Measurements from ENCODE around the gene ADD2.

ADD2 gene

DNA sequence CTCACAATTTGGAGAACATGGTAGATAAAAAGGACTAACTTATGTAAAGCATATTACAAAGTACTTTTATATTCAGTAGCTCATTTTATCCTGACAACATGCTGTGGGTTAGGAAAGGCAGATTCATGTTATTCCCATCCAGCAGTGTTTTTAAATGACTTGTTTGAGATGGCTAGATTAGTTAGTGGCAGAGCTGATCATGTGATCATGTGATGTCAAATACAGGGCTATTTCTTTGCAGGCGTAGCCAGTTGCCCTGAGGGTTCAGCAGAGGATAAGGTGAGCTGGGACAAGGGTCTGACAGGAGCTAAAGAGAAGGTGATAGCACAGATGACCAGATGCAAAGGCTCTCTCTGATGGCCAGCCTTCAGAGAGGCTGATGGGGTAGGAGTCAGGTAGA is 97.8 kb downstream of the ADD2 start:
- DNase-seq = no peak

DNA sequence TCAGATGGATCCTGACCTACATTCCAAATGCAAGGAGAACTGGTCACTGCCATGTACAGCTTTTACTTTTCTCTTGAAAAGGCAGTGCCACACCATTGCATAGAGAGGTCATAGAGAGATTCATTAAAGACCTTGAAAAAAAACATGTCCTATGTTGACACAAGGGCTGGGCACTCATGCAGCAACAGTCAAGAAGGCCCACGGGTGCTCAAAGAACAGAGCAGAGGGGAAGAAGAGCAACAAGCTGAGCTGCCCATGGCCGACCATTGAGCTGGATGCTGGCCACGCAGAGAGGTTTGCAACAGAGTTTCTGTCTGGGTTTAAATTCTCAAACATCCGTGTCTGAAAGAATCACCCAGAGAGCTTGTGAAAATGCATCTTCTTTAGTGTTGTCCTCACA is 99.1 kb downstream of the ADD2 start:
- no peak for DNase-seq

DNA sequence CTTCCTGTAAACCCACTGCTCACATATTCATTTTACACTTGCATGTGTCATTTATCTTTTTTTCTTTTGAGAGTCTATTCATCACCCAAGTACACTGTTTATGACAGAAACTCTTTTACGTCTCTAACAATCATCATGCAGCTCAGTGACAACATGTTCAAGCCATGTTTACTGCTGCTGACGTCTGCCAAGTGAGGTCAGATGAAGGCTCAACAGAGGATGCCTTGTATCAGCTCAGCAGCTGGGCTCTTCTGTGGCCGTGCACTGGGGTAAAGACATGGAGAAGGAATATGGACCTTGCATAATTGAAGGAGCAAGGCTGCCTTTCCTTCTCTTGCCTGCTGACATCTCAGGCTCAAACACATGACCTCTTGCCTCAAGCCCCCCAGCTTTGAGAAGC is 99.6 kb downstream of the ADD2 start:
- DNase-seq = no peak

DNA sequence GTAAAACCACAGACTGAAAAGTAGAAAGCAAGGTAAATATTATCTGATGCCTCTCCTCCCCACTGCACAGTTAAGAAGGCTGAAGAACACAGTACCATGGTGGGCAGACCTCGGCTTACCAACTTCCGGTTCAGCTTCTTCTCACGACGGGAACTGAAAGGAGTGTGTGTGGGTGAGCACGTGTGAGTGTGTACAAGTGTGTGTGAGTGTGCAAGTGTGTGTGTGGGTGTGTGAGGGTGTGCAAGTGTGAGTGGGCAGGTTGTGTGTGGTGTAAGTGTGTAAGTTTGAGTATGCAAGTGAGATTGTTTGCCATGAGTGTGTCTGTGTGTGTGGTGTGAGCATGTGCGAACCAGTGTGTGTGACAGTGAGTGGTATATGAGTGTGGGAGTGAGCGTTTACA is 103.5 kb downstream of the ADD2 start:
- DNase-seq = peak; percentile 9

DNA sequence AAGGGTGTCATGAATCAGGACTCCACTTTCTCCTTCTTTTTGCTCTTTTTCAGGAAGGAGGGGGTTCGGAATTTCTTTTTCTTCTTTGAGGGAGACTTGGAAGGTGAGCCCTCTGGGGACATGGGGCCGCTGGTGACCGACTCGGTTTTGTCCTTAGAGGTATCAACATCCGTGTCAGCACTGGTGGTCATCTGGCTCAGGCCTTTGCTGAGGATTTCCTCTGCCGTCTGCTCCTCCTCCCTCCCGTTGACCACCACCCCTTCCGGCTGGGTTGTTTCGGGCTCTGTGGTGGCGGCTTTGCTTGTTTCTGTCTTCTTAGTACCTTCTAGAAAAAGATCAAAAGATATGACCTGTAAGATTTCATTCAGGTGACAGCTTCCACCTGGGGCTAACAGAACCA is 104.6 kb downstream of the ADD2 start:
- DNase-seq = no peak

DNA sequence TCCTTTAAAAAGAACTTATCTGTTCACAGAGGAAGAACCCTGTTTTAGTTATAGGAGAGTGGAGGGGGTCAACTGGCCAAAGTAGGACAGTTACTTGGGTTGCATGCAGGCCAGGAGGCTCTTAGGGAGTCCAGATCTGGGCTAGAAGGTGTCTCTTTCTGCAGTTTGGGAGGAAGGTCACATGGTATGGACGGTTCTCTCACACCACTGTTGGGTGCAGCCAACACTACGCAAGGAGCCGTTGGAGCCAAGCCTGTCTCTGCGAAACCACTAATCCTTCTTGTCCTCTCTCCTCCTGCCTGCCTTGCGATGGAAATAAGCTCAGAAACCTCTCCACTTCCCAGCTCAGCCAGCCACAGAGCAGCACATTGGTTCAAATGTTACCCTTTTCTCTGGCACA is 108.4 kb downstream of the ADD2 start:
- DNase-seq = no peak

DNA sequence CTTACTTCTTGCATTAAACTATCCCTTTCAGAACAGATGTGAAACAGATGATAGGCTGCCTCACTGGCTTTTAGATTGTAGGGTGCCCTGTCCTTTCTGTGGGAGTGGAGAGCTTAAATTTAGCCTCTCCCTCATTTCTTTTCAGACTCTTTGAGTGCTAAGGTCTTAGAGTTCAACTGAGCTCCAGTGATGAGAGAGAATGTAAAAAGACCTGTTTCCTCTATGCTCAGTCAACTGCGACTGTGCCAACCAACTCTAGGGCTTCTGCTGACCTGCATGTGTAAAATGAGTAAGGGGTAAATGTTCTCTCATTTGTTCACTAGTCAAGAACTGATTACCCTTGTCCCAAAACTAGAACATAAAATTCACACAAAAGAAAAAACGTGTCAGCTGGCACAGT is 109.5 kb downstream of the ADD2 start:
- no peak for DNase-seq

DNA sequence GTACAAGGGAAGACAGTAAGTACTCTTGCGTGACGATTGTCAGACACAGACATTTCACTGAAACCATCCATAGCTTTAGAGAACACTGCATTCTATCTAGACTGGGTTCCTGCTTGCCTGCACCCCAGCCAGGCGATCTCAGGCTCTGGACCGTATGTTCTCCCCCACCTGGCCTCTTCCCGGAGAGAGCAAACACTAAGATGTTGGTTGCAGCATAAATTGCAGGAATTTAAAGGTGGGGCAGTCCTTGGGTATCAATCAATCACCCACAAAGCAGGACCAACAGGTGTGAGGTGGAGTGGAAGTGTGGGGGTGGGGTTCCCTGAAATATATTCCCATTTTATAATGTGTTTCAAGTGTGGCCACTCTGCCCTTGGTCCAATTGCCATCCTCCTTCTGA is 110.8 kb downstream of the ADD2 start:
- DNase-seq = no peak

DNA sequence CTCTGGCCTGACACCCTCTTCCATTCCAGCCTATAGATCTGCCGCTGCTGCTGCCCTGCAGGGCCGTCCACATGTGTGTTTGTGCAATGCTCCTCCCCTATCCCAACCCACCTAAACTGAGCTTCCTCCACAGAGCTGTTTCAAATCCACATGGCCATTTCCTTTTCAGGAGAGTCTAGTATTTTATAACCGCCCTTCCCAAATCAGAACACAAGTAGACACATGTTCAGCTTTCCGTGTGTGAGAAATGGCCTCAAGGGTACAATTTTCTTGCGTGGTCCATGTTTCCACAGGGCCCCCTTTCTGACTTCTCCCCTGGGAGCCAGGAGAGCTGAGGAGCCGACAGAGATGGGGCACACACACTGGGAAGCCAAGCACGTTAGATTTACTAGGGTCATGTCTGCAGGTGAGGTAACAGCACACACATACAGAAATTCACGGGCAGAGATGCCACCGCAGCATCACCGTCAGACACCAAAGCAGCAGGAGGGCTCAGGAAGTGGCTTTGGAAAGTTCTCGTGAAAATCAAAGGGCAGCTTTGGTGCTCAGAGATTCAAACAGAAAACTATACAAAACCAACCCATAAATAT is 111.5 kb downstream of the ADD2 start:
- peak; percentile 33 for DNase-seq

DNA sequence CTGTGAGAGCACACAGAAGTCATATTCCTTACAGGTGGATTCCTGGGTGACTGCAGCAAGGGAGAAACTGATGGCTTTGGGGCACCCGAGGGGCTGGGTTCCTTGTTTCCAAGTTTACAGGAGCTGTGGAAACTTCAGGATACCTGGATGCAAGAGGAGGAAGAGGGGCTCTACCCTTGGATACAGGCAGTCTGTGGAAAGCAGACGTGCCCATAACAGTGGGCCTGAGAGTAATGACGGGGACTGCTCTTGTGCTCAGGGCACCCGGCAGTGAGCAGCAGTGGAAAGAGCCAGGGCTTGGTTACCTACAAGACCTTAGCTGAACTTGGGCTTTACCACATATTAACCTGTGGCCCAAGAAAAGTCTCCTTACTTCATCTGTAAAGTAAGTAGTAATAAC is 112.2 kb downstream of the ADD2 start:
- DNase-seq = no peak

DNA sequence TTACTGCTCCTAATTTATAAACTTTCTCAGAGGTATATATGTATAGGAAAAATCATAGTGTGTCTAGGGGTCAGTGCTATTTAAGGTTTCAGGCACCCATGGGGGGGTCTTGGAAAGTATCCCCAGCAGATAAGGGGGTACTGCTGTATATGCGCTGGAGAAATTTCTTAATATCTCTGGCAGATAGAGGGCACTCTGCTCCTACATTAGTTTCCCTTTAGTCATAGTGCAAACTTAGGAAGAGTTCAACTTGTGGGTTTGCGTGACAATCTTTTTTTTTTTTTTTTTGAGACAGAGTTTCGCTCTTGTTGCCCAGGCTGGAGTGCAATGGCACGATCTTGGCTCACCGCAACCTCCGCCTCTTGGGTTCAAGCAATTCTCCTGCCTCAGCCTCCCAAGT is 112.8 kb downstream of the ADD2 start:
- peak; percentile 26 for DNase-seq

DNA sequence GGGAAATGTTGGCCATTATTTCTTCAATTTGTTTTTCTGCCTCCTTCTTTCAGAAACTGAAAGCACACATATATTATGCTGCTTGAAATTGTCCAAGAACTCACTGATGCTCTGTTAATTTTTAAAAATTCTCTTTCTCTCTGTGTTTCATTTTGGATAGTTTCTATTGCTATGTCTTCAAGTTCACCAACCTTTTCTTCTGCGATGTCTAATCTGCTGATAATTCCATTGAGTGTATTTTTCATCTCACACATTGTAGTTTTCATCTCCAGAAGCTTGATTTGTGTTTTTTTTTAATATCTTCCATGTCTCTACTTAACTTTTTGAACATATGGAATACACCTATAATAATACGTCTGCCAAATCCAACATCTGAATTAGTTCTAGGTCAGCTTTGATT is 116.3 kb downstream of the ADD2 start:
- DNase-seq = no peak

DNA sequence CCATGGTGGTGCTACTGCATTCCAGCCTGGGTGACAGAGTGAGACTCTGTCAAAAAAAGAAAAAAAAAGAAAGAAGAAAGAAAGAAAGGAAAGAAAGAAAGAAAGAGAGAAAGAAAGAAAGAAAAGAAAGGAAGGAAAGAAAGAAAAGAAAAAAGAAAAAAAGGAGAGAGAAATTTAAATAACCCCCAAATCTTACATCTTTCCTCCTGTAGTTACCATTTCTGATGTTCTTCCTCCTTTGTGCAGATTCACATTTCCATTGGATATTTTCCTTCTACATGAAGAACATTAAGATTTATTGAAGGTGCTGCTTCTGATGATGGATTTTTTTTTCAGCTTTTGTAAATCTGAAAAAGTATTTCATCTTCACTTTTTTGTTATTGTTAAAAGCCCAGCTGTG is 117.0 kb downstream of the ADD2 start:
- no peak for DNase-seq

DNA sequence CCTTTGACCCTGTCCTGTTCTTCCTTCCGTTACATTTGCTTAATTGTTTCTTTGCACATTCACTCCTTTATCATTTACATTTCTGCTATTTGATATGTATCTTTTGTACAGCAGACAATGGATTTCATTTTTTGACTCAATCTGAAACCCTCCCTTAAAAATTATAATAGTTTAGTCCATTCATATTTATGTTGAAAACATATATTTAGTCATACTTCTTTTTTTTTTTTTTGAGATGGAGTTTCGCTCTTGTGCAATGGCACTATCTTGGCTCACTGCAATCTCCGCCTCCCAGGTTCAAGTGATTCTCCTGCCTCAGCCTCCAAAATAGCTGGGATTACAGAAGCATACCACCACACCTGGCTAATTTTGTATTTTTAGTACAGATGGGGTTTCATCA is 119.0 kb downstream of the ADD2 start:
- no peak for DNase-seq

DNA sequence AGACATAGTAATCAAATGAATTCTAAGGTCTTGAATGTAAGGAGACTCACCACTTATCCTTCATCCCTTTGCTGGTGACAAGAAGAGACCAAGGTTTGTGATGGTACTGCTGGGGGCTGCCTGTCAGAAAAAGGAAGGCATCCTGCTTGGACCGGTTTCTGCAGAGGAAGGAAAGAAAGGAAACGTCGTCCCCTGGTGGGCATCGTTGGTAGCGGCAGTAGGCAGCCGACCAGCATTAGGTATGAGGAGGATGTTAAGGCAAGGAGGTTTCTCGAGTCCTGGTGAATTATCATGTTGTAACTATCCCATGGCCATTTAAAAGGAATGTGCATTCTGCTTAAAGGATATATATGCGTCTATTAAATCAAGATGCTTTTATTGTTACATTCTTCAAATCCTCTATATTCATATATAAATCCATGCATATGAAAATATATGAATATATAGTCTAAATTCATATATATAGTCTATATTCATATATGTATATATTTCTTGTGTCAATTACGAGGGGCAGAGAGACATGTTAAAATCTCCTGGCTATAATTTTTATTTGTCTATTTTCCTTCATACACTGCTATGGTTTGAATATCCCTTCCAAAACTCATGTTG is 120.0 kb downstream of the ADD2 start:
- DNase-seq = peak; percentile 72

DNA sequence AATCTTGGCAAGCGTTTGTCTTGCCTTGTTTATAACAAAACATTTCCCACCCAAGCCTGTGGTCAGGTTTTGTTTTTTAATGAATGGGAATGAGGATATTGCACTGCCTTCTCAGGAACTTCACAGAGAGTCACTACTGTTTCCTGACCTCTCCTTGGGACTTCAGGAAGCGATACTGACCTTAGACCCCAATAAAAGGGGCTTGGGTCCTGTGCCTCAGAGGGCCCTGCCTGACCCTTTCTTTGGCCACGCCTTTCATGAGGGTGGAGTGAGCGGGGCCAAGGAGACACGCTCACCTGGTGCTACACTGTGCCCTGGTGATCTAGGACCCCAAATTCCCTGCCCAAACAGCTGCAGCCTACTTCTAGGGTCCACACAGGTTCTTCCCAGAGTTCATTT is 121.6 kb downstream of the ADD2 start:
- no peak for DNase-seq

DNA sequence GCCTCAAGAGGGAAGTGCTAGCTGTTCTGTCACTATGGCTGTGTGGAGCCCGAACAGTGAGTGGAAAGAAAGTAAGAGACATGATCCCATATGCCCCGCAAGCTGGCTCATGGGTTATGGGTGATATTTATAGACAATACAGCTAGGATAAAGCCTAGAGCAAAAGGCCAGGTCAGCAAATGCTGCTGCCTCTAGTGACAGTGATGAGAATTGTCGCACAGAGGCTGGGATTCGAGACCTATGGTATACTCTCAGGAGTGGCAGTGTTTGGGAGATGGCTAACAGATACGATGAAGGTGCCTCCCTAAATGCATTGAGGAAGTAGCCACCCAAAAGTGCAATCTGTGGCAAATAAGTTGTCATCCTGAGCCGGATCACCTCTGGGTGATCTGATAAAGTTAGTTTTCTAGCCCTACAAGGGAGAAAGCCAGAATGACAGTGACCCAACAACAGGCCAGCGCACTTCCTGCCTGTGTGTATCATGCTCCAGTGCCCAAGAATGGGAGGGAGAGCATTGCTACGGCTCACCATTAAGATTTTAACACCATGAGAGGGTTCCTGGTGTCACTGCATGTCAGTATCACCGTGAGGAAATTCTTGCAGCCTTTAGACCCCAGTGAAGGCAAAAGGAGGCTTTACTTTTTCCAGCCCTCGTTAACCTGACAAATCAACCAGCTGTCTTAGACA is 122.1 kb downstream of the ADD2 start:
- DNase-seq = no peak

DNA sequence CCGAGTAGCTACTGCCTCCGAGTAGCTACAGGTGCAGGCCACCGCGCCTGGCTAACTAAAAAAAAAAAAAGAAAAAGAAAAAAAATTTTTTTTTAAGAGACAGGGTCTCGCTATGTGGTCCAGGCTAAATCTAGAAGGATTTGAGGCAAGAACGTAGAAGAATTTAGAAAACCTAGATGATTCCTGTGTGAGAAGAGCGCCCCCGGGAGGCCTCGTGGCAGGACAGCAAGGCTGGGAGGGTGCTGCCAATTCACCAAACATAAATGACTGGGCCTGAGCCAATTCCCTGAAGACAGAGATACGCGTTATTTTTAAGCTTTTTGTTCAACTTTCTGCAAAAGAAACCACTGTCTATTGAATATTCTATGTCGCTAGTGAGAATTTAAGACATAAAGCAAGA is 124.3 kb downstream of the ADD2 start:
- DNase-seq = peak; percentile 24

DNA sequence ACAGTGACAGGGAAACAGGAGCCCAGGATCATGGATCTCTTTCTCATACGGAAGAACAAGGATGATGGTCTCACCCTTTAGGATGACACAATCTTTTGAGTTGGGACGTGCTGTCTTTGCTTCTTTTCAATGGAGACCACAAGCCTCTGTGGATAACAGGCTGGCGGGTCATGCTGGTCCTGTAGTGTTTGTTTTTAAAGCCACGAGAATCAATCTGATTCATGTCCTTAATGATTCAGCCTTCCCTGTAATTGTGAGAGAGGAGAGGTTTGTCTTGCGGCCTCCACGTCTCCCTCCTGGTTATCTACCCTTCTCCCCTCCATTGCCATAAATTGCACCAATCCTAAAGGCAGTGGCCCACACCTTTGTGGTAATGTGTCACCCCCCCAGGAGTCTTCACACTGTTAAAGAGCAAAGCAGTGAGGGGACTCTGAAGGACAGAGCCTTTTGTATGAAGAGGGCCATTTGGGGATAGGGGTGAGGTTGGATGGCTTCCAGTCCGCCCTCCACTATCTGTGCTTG is 126.7 kb downstream of the ADD2 start:
- no peak for DNase-seq

DNA sequence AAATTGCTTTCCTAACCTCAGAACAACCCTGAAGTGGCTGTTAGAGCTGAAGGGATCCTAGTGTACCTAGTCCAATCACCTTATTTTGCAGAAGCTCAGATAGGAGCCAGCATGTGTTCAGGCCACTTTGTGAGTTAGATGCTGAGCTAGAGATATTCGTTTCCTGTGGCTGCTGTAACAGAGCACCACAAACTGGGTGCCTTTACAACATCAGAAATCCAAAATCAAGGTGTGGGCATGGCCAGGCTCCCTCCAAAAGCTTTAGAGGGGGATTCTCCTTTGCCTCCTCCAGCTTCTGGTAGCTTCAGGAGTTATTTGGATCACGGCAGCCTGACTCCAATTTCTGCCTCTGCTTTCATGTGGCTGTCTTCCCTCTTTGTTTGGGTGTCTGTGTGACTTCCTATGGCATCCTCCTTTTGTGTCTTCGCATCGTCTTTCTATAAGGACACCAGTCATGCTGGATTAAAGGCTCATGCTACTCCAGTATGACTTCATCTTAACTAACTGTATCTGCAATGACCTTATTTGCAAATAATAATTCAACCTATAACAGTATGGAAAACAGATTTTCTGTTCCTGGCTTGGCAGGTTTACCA is 128.1 kb downstream of the ADD2 start:
- no peak for DNase-seq

DNA sequence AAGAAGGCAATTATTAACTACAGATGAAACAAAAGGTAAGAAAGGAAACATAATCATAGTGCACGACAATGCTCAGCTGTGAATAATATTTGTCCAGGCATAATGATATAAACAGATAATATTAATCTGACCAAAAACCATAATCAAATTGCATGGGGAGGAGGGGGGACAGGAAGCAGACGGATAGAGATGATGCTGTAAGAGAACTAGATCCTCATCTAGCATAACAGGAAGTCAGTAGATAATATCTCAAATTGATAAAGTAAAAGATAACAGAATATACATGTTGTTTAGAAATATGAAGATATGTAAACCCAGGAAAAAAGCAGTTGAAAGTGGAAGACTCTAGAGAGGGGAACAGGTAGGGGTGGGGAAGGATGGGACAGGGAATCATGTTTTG is 129.4 kb downstream of the ADD2 start:
- DNase-seq = no peak

DNA sequence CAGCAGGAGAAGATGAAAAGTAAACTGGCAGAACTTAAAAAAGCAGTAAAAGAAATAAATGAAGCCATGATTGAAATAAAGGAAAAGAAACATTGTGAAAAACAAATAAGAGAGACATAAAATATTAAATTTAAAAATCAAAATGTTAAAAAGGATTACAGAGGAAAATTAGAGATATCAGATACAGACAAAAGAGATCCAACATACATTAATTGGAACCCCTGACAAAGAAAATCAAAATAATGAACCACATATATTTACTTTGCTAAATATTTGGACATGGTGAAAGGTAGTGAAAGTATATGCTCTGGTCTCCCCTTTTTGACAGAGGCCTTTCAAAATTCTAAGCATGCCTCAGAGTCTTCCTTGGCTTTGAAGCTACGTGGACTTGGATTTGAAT is 134.5 kb downstream of the ADD2 start:
- no peak for DNase-seq

DNA sequence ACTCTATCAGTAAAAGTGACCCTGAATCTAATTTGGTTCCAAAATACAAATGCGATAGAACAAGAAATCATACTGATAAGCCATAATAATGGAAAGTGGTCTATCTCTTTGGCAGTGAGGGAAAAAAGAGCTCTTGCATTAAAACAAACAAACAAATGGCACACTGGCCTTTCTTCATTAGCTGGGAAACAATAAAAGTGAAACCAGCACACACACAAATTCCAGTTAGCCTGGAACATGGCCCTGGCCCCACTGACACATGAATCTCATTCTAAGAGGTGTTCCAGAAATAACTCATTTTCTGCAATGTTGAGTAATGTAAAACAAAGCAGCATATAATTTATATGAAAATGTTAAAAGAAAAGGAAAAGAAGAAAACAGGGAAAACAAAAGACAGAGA is 135.0 kb downstream of the ADD2 start:
- no peak for DNase-seq

DNA sequence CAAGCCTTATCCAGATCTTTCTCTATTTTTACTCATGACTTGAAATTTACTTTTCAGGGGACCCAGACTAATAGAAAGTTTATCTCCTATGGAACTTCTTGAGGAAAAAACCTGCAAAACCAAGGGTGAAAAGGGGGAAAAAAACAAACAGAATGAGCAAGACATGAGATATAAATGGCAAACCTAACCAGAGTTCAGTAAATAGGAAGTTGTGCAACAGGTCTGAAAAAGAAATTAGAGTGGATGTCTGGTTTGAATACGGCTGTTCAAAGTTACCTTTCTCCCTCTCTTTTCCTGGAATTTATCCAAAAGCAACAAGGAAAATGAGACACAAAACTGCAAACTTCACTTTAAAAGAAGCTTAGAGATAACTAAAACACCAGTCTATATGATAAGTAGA is 135.6 kb downstream of the ADD2 start:
- no peak for DNase-seq

All from CD4-positive, alpha-beta T cell treated with Interleukin-17A for 1 hour (primary cell).